HCT116 (cell line): ENCODE results near the gene BCL11A. TPM values are rescaled to one million over a fixed set of nuclear protein-coding genes. Genes with fewer than 3 reads are reported as not detected.

Experiments used
- ATAC-seq: fragments of 200-7000 bp; cut with Tn5 transposase; 2 replicates; pipeline ENCODE4 v1.9.1; 2020; ENCODE audit warnings: mild to moderate bottlenecking, moderate library complexity
- BruUV-seq: library from RNA; stranded (reverse); fragments of 400-500 nt; replicated peaks from 2 replicates; lab custom pipeline; 2021; lab: Mats Ljungman, UMichigan
- CTCF ChIA-PET: fragments of 300-600 bp; sonication (Branson Sonifier 250); formaldehyde crosslinking; loops from one replicate; lab custom pipeline; 2021; ENCODE audit warnings: antibody characterized with exemption; lab: Charles Lee
- POLR2A ChIA-PET: fragments of 300-600, 350-600 bp; sonication (Branson Sonifier 250); formaldehyde crosslinking; loops from one replicate; lab custom pipeline; 2021; ENCODE audit warnings: antibody characterized with exemption; lab: Charles Lee
- RAD21 ChIA-PET, 2 experiments: fragments of 300-600 bp; sonication (Branson Sonifier 250); formaldehyde crosslinking; loops; one replicate each; lab custom pipeline; 2023; ENCODE audit warnings: low total read pairs in 2 of 2; ENCODE audit not compliant: uncharacterized antibody in 2 of 2, unreplicated experiment in 2 of 2, low non-redundant PET in 1 of 2; lab: Charles Lee
- DNase-seq: peaks from one replicate; pipeline ENCODE4 v3.0.0-alpha.2; 2010; ENCODE audit warnings: low read depth, low spot score
- H2AFZ ChIP-seq: fragments of 200-600 bp; shearing (Covaris generic), sonication (generic); 2 replicates; pipeline ENCODE4 v1.6.1; 2017; ENCODE audit warnings: low read depth, mixed run types, mixed read lengths, antibody characterized with exemption, low read length; ENCODE audit not compliant: poor library complexity, severe bottlenecking
- H3K27ac ChIP-seq: 2 replicates; pipeline ENCODE4 v1.5.1; 2012; ENCODE audit warnings: low read depth, low read length
- H3K27me3 ChIP-seq: fragments of 200-600 bp; sonication (generic); 2 replicates; pipeline ENCODE4 v1.6.1; 2016; ENCODE audit warnings: mixed run types, low read length, mixed read lengths; ENCODE audit not compliant: insufficient read depth
- H3K36me3 ChIP-seq, 2 experiments: fragments of 200-500 bp in 1 of 2; fragments of 200-600 bp in 1 of 2; sonication (Bioruptor generic) in 1 of 2; sonication (generic) in 1 of 2; 2 replicates each; pipeline versions ENCODE4 v1.5.1 to v1.6.1; 2014 to 2016; ENCODE audit warnings: low read length in 2 of 2, inconsistent platforms in 1 of 2, mixed read lengths in 1 of 2, mixed run types in 1 of 2; ENCODE audit not compliant: insufficient read depth in 2 of 2, control insufficient read depth in 1 of 2
- H3K4me1 ChIP-seq, 2 experiments: fragments of 200-600 bp in 1 of 2; sonication (generic) in 1 of 2; 2 replicates each; pipeline versions ENCODE4 v1.5.1 to v1.6.1; 2012 to 2017; ENCODE audit warnings: low read length in 2 of 2, inconsistent platforms in 1 of 2, mild to moderate bottlenecking in 1 of 2, mixed read lengths in 1 of 2, mixed run types in 1 of 2, moderate library complexity in 1 of 2; ENCODE audit not compliant: insufficient read depth in 2 of 2, control insufficient read depth in 1 of 2
- H3K4me2 ChIP-seq: fragments of 200-600 bp; sonication (generic); 2 replicates; pipeline ENCODE4 v1.6.1; 2017; ENCODE audit warnings: mixed run types, low read length, mixed read lengths
- H3K4me3 ChIP-seq, 2 experiments: fragments of 200-600 bp in 1 of 2; sonication (generic) in 1 of 2; replicated peaks in 1 of 2; 2 replicates each; pipeline ENCODE4 v1.5.1; 2011 to 2016; ENCODE audit warnings: low read length in 2 of 2, control low read depth in 1 of 2, low read depth in 1 of 2, mild to moderate bottlenecking in 1 of 2, mixed read lengths in 1 of 2, mixed run types in 1 of 2
- H3K79me2 ChIP-seq: fragments of 200-600 bp; sonication (generic); 2 replicates; pipeline ENCODE4 v1.6.1; 2017; ENCODE audit warnings: mild to moderate bottlenecking, mixed run types, low read length, moderate library complexity, mixed read lengths; ENCODE audit not compliant: insufficient read depth
- H3K9ac ChIP-seq: fragments of 200-600 bp; sonication (generic); 2 replicates; pipeline ENCODE4 v1.6.1; 2016; ENCODE audit warnings: low read length, mixed read lengths
- H3K9me2 ChIP-seq: fragments of 200-600 bp; sonication (generic), shearing (Covaris generic); 2 replicates; pipeline ENCODE4 v1.6.1; 2017; ENCODE audit warnings: mixed run types, mild to moderate bottlenecking, moderate library complexity; ENCODE audit not compliant: insufficient read depth
- H3K9me3 ChIP-seq, 2 experiments: fragments of 200-500 bp in 1 of 2; fragments of 200-600 bp in 1 of 2; sonication (Bioruptor generic) in 1 of 2; sonication (generic) in 1 of 2; 2 replicates each; pipeline ENCODE4 v1.6.1; 2014 to 2017; ENCODE audit warnings: low read length in 2 of 2, mixed read lengths in 2 of 2, inconsistent platforms in 1 of 2, low read depth in 1 of 2, mild to moderate bottlenecking in 1 of 2, mixed run types in 1 of 2, moderate library complexity in 1 of 2; ENCODE audit not compliant: control insufficient read depth in 1 of 2, insufficient read depth in 1 of 2
- H4K20me1 ChIP-seq: fragments of 200-600 bp; sonication (generic), shearing (Covaris generic); 2 replicates; pipeline ENCODE4 v1.6.1; 2017; ENCODE audit warnings: mixed run types, mild to moderate bottlenecking, moderate library complexity; ENCODE audit not compliant: insufficient read depth
- ATF3 ChIP-seq: IDR thresholded peaks from 2 replicates; pipeline ENCODE4 v1.6.1; 2012
- CBX3 ChIP-seq: IDR thresholded peaks from 2 replicates; pipeline ENCODE4 v1.6.1; 2012; ENCODE audit warnings: low read depth
- CEBPB ChIP-seq: IDR thresholded peaks from 2 replicates; pipeline ENCODE4 v1.6.1; 2012; ENCODE audit warnings: low read depth
- CTCF ChIP-seq, 3 experiments: fragments of 200-600 bp in 1 of 3; sonication (generic) in 1 of 3; IDR thresholded peaks in 2 of 3; conservative IDR thresholded peaks in 1 of 3; 2 replicates each; pipeline ENCODE4 v1.5.1; 2012 to 2017; ENCODE audit warnings: low read depth in 2 of 3, low read length in 2 of 3, antibody characterized with exemption in 1 of 3, borderline replicate concordance in 1 of 3, control low read depth in 1 of 3, mild to moderate bottlenecking in 1 of 3, mixed read lengths in 1 of 3, mixed run types in 1 of 3, moderate library complexity in 1 of 3; ENCODE audit not compliant: insufficient read depth in 1 of 3
- ELF1 ChIP-seq: IDR thresholded peaks from 2 replicates; pipeline ENCODE4 v1.6.1; 2012; ENCODE audit warnings: low read depth, borderline replicate concordance
- EZH2phosphoT487 ChIP-seq: fragments of 200-600 bp; IDR thresholded peaks from 2 replicates; pipeline ENCODE4 v1.6.1; 2018; ENCODE audit warnings: antibody characterized with exemption, borderline replicate concordance
- FOSL1 ChIP-seq: IDR thresholded peaks from 2 replicates; pipeline ENCODE4 v1.6.1; 2012; ENCODE audit warnings: low read depth
- MAX ChIP-seq: IDR thresholded peaks from 2 replicates; pipeline ENCODE4 v1.6.1; 2012
- POLR2A ChIP-seq: IDR thresholded peaks from 2 replicates; pipeline ENCODE4 v1.7.0; 2011; ENCODE audit warnings: borderline replicate concordance; ENCODE audit not compliant: insufficient read depth, insufficient read length; ENCODE audit errors: extremely low read depth
- SIN3A ChIP-seq: IDR thresholded peaks from 2 replicates; pipeline ENCODE4 v1.6.1; 2012; ENCODE audit warnings: low read depth
- SP1 ChIP-seq: IDR thresholded peaks from 2 replicates; pipeline ENCODE4 v1.6.1; 2012; ENCODE audit warnings: low read depth
- SRF ChIP-seq: IDR thresholded peaks from 2 replicates; pipeline ENCODE4 v1.6.1; 2012; ENCODE audit warnings: low read depth
- TCF7L2 ChIP-seq: IDR thresholded peaks from 2 replicates; pipeline ENCODE4 v1.7.0; 2011; ENCODE audit warnings: borderline replicate concordance, inconsistent platforms; ENCODE audit not compliant: insufficient read depth, insufficient read length; ENCODE audit errors: extremely low read depth
- YY1 ChIP-seq: IDR thresholded peaks from 2 replicates; pipeline ENCODE4 v1.6.1; 2011; ENCODE audit warnings: low read length, low read depth, moderate library complexity, mild to moderate bottlenecking; ENCODE audit not compliant: insufficient replicate concordance; ENCODE audit errors: extremely low read depth
- ZBTB33 ChIP-seq: IDR thresholded peaks from 2 replicates; pipeline ENCODE4 v1.6.1; 2011; ENCODE audit warnings: mild to moderate bottlenecking, low read length, moderate library complexity; ENCODE audit not compliant: insufficient replicate concordance; ENCODE audit errors: extremely low read depth
- intact Hi-C: fragments of 100-400 bp; cut with micrococcal nuclease; formaldehyde crosslinking; loops from 2 replicates; pipeline ENCODE4 v1.10.0; 2022
- total RNA-seq: library from RNA; stranded (reverse); gene quantifications from one replicate; pipeline ENCODE4 v1.2.1, GENCODE V29; 2021; ENCODE audit not compliant: unreplicated experiment

Gene BCL11A
- total RNA-seq, 1 experiment from 2014 or later = 0.71 TPM

GRCh38 chr2:60485550-60485949 is 67.9 kb downstream of the BCL11A start (continued):
- no peak for TF ChIP-seq CTCF (IDR thresholded peaks at IDR 0.05 in 2 of 3, conservative IDR thresholded peaks at IDR 0.05 in 1 of 3; ENCODE audit: borderline replicate concordance in 1 of 3, insufficient read depth in 1 of 3, low read depth in 2 of 3, low read length in 2 of 3)

- intact Hi-C loops = no loop called here
- POLR2A ChIA-PET = no interaction called here
- H3K27me3 ChIP-seq = peaks cover 61% of the 10 kb centered on the region
- H3K4me1 ChIP-seq = no peaks in the 10 kb centered on the region
- no peaks in the 10 kb centered on the region for H3K79me2 ChIP-seq
- H3K9me3 ChIP-seq = no peaks in the 10 kb centered on the region
- H4K20me1 ChIP-seq = no peaks in the 10 kb centered on the region
- CTCF ChIA-PET = no interaction called here
- H3K9ac ChIP-seq = no peak overlapping the region
- H3K4me3 ChIP-seq = no peak overlapping the region
- TF ChIP-seq FOSL1 (no peak), ZBTB33 (no peak), YY1 (no peak), TCF7L2 (no peak), SIN3A (no peak), EZH2phosphoT487 (no peak), CBX3 (no peak), MAX (no peak), POLR2A (no peak), CEBPB (no peak), ELF1 (no peak), CTCF (IDR thresholded peaks at IDR 0.05 in 2 of 3, conservative IDR thresholded peaks at IDR 0.05 in 1 of 3; ENCODE audit: borderline replicate concordance in 1 of 3, insufficient read depth in 1 of 3, low read depth in 2 of 3, low read length in 2 of 3) (no peak), ATF3 (no peak), SP1 (no peak), SRF (no peak)
- H3K36me3 ChIP-seq = no peaks in the 10 kb centered on the region
- no peak overlapping the region for H3K4me2 ChIP-seq
- H2AFZ ChIP-seq = no peak overlapping the region
- H3K27ac ChIP-seq = no peak overlapping the region
- no peak for DNase-seq
- RAD21 ChIA-PET = no interaction called here
- no peak for ATAC-seq
- no TSS peak for BruUV-seq
- H3K9me2 ChIP-seq = no peaks in the 10 kb centered on the region
Measured at GRCh38 chr2:60485055-60485454, 68.4 kb downstream of the BCL11A start.
